Thyroid gland (tissue), 4 donors: ENCODE data around the gene CHRM3. TPM values are rescaled to one million over a fixed set of nuclear protein-coding genes. Genes with fewer than 3 reads are reported as not detected.

Experiments used
- DNase-seq, 2 donors: peaks; one replicate each; pipeline ENCODE4 v3.0.0-alpha.2; 2019
- H3K27ac ChIP-seq, 3 donors: fragments of 200-600 bp; sonication (generic); 1 replicate in 2 of 3; 2 replicates in 1 of 3; pipeline ENCODE4 v1.5.1; 2016 to 2019; ENCODE audit warnings: mild to moderate bottlenecking in 1 of 3, moderate library complexity in 1 of 3
- H3K27me3 ChIP-seq: fragments of 200-600 bp; sonication (generic); one replicate; pipeline ENCODE4 v1.5.1; 2019
- H3K36me3 ChIP-seq, 2 donors: fragments of 200-600 bp; sonication (generic); one replicate each; pipeline ENCODE4 v1.5.1; 2016 to 2019
- H3K4me1 ChIP-seq, 2 donors: fragments of 200-600 bp; sonication (generic); one replicate each; pipeline ENCODE4 v1.5.1; 2017 to 2019
- H3K4me3 ChIP-seq, 3 donors: fragments of 200-600 bp; sonication (generic); replicated peaks in 1 of 3; 1 replicate in 2 of 3; 2 replicates in 1 of 3; pipeline ENCODE4 v1.5.1; 2016; ENCODE audit warnings: mild to moderate bottlenecking in 1 of 3
- H3K9me3 ChIP-seq: fragments of 200-600 bp; sonication (generic); one replicate; pipeline ENCODE4 v1.5.1; 2017
- POLR2A ChIP-seq, 2 donors: fragments of 450-650 bp; IDR thresholded peaks; one replicate each; pipeline ENCODE4 v1.6.1; 2017; ENCODE audit warnings: antibody characterized with exemption in 2 of 2, mild to moderate bottlenecking in 2 of 2, moderate library complexity in 1 of 2
- whole genome bisulfite sequencing, 2 donors: methylation state at CpG; one replicate each; pipeline ENCODE4 v1.1.5; 2017; 5-methylcytosine and 5-hydroxymethylcytosine counted together
- intact Hi-C: fragments of 100-400 bp; cut with DNase I; formaldehyde crosslinking; loops from one replicate; pipeline ENCODE4 v1.15.1; 2023
- total RNA-seq, 4 donors: library from RNA; depleted of rRNA; stranded (reverse); fragments of >200 nt; gene quantifications; one replicate each; pipeline ENCODE4 v1.2.3, GENCODE V29; 2016
- TF ChIP-seq, protein P1 (sequence below), 6 experiments: fragments of 200-600 bp in 3 of 6; fragments of 450-650 bp in 3 of 6; sonication (generic) in 3 of 6; IDR thresholded peaks; one replicate each; pipeline ENCODE4 v1.5.1; 2016 to 2019; ENCODE audit warnings: antibody characterized with exemption in 6 of 6, mild to moderate bottlenecking in 2 of 6, inconsistent platforms in 1 of 6, moderate library complexity in 1 of 6

Gene CHRM3
- total RNA-seq, 4 donors from 2014 or later = 3.0 to 9.6 (median 6.2) TPM

- Histone ChIP-seq H3K36me3 (no peaks in the 10 kb centered on the region), H3K4me3 (no peak overlapping the region), H3K4me1 (no peaks in the 10 kb centered on the region), H3K27ac (no peak overlapping the region), H3K9me3 (no peaks in the 10 kb centered on the region), H3K27me3 (no peaks in the 10 kb centered on the region)
- TF ChIP-seq, protein P1, sequence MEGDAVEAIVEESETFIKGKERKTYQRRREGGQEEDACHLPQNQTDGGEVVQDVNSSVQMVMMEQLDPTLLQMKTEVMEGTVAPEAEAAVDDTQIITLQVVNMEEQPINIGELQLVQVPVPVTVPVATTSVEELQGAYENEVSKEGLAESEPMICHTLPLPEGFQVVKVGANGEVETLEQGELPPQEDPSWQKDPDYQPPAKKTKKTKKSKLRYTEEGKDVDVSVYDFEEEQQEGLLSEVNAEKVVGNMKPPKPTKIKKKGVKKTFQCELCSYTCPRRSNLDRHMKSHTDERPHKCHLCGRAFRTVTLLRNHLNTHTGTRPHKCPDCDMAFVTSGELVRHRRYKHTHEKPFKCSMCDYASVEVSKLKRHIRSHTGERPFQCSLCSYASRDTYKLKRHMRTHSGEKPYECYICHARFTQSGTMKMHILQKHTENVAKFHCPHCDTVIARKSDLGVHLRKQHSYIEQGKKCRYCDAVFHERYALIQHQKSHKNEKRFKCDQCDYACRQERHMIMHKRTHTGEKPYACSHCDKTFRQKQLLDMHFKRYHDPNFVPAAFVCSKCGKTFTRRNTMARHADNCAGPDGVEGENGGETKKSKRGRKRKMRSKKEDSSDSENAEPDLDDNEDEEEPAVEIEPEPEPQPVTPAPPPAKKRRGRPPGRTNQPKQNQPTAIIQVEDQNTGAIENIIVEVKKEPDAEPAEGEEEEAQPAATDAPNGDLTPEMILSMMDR (IDR thresholded peaks at IDR 0.05) = no peak
- TF ChIP-seq POLR2A (IDR thresholded peaks at IDR 0.05) = no peak
- WGBS, 2 donors = 84 to 92% methylated on average over 3 of the region's 3 CpGs
- intact Hi-C loops = no loop called here
- DNase-seq = no peak
Measured at GRCh38 chr1:239429163-239429562, 42.8 kb downstream of the CHRM3 start.

DNA sequence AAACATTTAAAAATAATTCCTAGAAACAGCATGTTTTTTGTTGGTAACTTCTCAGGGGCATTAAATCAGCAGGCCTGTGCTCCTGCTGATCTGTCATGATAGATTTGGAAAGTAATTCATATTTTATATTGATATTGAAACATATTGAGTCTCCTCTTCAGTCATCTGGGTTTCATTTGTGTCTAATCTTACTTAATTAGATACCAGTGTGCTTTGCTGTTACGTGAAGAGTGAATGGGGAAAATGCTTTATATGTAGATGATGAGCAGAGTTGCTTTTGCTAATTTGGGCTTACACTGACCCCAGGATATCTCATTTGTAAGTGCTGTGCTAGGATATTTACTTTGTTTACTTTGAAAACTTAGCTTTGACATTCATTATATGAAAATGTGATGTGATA lies 45.9 kb downstream of the CHRM3 start:
- WGBS, 2 donors = 84 to 92% methylated on average over 1 of the region's 1 CpG
- TF ChIP-seq, protein P1 (IDR thresholded peaks at IDR 0.05) = no peak
- TF ChIP-seq POLR2A (IDR thresholded peaks at IDR 0.05) = no peak
- Histone ChIP-seq H3K27me3 (no peaks in the 10 kb centered on the region), H3K36me3 (no peaks in the 10 kb centered on the region), H3K4me3 (no peak overlapping the region), H3K9me3 (no peaks in the 10 kb centered on the region), H3K4me1 (no peaks in the 10 kb centered on the region), H3K27ac (no peak overlapping the region)
- no peak for DNase-seq
- intact Hi-C loops = no loop called here

DNA sequence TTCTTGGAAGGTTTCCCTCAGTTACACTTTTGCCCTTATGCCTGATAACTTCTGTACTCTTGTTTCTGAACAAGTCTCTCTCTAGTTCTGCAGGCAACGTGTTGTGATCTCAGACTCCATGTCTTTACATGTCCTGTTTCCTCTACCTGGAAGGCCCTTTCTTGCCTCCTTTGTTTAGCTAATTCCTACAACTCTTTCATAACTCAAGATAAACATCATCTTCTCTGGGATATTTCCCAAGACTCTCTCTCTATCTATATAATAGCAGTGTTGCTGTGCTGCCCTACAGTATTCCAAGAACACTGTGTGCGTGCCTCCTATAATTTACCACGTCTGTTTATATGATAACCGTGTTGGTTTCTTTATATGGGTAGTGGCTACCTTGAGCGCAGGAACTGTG lies 47.8 kb downstream of the CHRM3 start:
- Histone ChIP-seq H3K27me3 (no peaks in the 10 kb centered on the region), H3K27ac (no peak overlapping the region), H3K4me3 (no peak overlapping the region), H3K4me1 (no peaks in the 10 kb centered on the region), H3K36me3 (no peaks in the 10 kb centered on the region), H3K9me3 (no peaks in the 10 kb centered on the region)
- intact Hi-C loops = no loop called here
- no peak for DNase-seq
- 89 to 91% methylated on average over 5 of the region's 5 CpGs for WGBS, 2 donors
- no peak for TF ChIP-seq POLR2A (IDR thresholded peaks at IDR 0.05)
- TF ChIP-seq, protein P1 (IDR thresholded peaks at IDR 0.05) = no peak
